Measurements from ENCODE around the gene SYNE3.
"Not testable (repeated sequence)": the region's sequence is repeated elsewhere in the genome, so short reads cannot be mapped to it uniquely, and the experiment has no call there.

SYNE3 gene

GRCh38 chr14:95523815-95524448 lies 7.5 kb upstream of the SYNE3 start:
- DNase-seq, result no peak

GRCh38 chr14:95523051-95523814 lies 6.8 kb upstream of the SYNE3 start:
- DNase-seq, result no peak

DNA sequence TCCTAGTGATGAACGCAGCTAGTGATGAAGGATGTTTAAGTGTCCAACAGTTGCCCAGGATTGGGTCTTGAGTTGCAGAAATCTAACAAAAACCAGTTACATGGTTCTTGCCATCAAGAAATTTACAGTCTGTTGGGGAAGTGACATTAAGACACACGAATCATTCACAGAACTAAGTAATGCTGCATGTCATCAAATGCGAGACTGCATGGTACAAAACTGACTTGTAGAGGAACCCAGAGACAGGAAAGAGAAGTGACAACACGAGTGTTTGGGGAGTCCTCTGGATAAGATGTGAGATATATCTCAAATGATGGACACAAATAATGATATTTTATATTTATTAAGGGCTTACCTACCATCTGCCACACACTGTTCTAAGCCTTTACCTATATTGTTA lies 6.1 kb upstream of the SYNE3 start:
- no peak for DNase-seq

- DNase-seq, result no peak
Measured at GRCh38 chr14:95522116-95522515, 5.7 kb upstream of the SYNE3 start.

- DNase-seq, result no peak
Measured at GRCh38 chr14:95521001-95521400, 4.6 kb upstream of the SYNE3 start.

DNA sequence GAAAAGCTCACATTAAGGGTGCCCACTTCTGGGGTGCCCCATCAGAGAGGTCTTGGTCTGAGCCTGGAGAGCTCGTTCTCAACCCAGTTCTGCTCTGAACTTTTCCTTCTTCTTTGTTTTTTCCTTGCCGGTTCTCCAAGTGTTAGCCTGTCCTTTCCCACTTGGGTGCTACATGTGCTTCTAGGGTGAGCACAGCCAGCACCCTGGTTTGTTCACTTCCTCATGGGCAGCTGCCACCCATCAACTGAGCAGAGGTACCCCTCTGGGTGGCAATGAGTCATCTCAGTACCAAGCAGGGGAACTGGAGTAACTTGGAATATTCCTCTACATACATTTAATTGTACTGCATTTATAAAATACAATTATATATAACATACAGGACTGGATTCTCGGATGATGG lies 3.9 kb upstream of the SYNE3 start:
- DNase-seq, result peak in 2 of 51 donors; percentile 21 to 23

DNA sequence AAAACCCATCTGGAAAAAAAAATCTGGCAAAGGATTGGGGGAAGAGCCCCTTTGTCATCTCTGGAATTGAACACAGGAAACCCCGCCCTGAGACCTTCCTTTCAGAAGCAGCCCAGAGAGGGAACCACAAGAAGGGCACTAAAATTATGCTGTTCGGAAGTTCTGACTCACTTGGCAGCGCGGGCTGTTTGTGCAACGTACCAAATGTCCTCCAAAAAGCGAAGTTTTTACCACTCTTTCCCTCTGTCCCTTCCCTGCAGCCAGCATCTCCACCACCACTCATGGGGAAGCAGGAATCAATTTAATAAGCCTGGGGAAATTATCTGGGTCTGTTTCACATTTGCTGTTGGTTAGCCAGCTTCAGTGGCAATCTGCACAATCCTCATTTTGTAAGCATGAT lies 3.2 kb upstream of the SYNE3 start:
- no peak for DNase-seq

DNA sequence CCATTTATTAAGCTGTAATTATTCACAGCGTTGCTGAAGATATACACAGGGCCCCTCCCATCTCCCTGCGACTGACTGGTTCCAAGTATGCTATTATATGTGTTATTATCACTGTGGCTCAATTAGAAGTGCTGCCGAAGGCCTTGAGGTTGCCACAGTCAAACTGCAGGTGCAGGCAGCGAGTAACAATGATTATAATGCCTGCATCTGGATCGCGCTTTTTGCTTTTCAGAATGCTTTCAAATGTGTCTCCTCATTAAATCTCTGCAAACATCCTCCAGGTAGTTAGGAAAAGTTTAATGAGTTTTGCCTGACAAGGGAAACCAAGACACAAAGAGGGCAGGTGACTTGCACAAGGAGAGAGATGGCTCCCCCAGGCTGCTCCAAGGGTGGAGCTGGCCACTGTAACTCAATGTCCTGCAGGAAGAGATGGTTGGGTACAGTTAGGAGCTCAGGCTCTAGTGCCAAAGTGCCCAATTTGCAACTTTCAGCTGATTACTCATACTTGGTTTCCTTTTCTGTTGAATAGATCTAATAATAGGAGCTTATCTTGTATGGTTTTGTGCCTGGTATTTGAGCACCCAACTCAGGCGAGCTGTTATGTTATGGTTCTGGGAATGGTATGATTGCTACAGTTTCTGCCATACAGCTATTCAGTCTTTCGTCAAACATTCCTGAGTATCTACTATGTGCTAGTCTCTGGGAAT lies 1.7 kb upstream of the SYNE3 start:
- DNase-seq, result peak in 1 of 51 donors; percentile 46

DNA sequence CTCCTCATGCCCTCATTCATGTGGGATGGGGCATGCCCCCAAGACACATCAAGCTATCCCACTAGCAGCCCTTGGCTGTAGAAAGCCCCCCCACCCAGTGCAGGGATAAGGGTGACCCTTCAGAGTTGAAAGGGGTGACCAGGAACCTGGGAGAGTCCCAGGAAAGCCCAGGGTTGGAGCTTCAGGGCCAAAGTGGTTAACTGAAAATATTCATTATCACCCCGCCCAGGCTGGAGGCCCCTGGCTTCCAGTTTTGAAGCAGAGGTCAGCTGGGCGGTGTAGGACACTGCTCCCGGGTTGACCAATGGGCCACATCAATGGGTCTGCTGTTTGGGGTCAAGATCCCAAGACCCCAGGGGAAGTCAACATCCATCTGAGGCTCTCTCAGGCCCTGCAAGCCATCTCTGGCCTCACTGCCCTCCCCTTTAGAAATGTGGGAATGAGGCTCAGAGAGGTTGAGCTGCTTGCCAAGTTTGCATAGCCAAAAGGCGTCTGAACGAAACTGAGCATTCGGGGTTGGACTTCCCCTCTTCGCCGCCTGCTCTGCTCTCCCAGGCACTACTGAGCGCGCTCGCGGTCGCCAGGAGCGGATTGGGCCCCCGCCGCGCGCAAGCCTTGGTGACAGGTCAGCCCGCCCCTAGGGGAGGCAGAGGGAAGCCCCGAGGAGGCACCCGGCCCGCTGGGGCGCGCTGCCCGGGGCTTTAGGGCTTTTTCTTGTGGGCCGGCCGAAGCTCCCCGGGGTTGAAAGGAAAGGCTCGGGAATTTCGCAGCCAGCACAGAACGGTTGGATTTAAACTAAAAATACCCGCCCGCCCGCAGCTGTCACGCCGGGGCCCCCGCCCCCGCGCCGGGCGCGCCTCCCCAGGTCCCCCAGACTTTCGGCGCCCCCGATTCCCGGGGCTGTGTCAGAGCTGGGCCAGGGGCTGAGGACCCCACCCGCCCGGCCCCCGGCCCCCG lies 576 bp downstream of the SYNE3 start:
- DNase-seq, result peak in 42 of 51 donors; percentile 30 to 82 (median 52)

DNA sequence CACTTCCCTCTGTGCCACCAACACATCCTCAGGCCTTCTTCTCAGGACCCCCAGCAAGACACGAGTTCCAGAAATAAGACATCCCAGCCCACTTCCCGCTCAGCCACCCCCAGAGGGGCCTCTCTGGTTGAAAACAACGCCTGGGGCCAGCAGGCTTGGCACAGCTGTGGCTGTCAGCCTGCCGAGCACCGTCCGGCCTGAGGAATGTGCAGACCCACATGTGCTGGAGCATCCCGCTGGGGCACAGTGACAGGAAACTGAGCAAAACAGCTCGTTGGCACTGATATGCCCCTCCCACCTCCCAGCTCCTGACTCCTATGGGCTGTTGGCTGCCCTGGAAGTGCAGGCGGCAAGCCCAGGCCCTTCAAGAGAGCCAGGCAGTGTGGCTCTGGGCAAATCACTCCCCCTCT lies 1.4 kb downstream of the SYNE3 start:
- DNase-seq, result peak in 38 of 51 donors; percentile 22 to 82 (median 52)

- peak in 6 of 51 donors; percentile 39 to 76 (median 52) for DNase-seq
Measured at GRCh38 chr14:95514131-95515079, 2.0 kb downstream of the SYNE3 start.

- no peak for DNase-seq
Measured at GRCh38 chr14:95513291-95513690, 3.2 kb downstream of the SYNE3 start.

DNA sequence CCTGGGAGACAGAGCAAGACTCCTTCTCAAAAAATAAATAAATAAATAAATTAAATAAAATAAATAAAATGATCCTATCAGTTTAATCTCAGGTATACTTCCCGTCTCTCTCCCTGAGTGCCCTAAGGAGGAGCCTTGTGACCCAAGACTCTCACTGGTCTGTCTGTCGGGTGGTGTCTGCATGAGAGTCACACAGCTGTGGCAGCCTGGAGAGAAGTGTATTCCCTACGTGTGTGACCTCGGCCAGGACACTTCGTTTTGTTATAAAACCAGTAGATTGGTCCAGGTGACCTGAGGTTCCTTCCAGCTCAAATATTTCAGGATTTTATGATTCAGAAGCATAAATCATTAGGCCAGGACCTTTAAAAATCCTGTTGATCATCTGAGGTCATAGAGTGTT lies 4.8 kb downstream of the SYNE3 start:
- no peak for DNase-seq

- DNase-seq, result no peak
Measured at GRCh38 chr14:95510804-95511203, 5.6 kb downstream of the SYNE3 start.

GRCh38 chr14:95510344-95510743 lies 6.1 kb downstream of the SYNE3 start:
- DNase-seq, result not testable (repeated sequence)

GRCh38 chr14:95509495-95509894 lies 7.0 kb downstream of the SYNE3 start:
- no peak for DNase-seq

GRCh38 chr14:95508377-95508776 lies 8.1 kb downstream of the SYNE3 start:
- DNase-seq, result no peak

DNA sequence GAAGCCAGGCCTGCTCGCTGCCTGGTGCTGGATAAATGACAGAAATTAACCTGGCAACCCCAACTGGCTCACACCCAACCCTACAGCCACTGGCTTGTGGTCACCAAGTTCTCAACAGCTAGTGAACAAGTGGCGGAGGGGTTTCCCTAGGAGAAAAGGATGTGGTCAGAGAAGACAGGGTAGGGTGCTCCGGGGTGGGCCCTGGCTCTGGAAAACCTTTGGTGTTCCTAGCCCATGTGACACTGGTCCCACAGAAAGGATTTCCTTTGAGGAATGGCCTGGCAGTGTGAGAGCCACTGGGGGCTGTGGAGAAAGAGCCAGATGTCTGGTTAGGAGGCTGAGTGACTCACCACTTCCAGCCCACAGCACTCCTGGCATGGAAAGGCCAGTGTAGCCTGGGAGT lies 8.7 kb downstream of the SYNE3 start:
- peak in 4 of 51 donors; percentile 30 to 37 (median 36) for DNase-seq

DNA sequence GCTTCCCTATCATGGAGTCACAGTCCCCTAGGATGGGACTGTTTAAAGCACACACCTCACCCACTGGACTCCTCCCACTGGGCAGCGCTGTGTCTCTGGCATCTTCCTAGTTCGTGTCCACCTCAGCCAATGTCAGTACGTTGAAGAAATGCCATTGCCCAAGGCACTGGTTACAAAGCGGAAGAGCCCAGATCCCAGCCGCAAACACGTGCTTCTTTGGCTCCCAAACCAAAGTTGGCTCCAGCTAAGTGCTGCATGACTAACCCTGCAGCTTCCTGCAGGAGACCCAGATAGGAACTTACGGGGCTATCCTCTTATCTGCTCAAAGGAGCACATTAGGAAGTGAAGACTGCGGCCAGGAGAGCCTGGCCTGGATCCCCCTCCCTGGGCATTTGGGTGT lies 9.3 kb downstream of the SYNE3 start:
- DNase-seq, result peak in 13 of 51 donors; percentile 16 to 56 (median 37)

DNA sequence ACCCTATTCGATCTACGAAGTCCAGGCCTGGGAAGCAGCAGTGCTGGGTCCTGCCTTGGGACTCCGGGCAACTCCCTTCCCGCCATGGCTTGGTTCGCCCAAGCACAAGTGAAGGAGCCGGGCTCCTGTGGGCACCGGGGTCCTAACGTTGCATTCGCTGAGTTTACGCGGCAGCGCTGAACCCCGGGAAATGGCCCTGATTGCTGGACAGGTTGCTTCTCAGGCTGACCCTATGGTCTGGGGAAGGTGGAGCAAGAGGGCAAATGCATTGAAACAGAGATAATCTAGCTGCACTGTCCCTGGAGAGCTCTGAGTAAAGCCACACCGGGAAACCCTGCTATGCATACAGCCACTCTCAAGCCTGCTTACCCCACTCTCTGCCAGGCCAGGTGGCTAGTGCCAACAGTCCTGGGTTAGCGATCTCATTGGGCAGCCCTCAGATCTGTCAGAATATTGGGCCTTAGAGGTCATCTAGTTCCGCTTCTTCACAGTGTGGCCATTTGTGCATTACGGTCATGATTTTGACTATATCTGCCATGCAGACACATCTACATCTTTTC lies 11.3 kb downstream of the SYNE3 start:
- DNase-seq, result no peak
